Tibial nerve (tissue), 4 donors: ENCODE data around the gene ABHD16B.

ENCODE experiments used
- EP300 ChIP-seq, 2 donors: sonication (generic); formaldehyde crosslinking; IDR thresholded peaks; one replicate each; pipeline ENCODE4 v1.6.1; 2017; ENCODE audit warnings: antibody characterized with exemption in 2 of 2, mild to moderate bottlenecking in 1 of 2
- POLR2A ChIP-seq, 2 donors: fragments of 450-650 bp; IDR thresholded peaks; one replicate each; pipeline ENCODE4 v1.6.1; 2017; ENCODE audit warnings: antibody characterized with exemption in 2 of 2, mild to moderate bottlenecking in 2 of 2, moderate library complexity in 2 of 2
- TF ChIP-seq, protein P1 (sequence below), 5 experiments: fragments of 200-600 bp in 3 of 5; fragments of 450-650 bp in 2 of 5; sonication (generic) in 3 of 5; IDR thresholded peaks; one replicate each; pipeline ENCODE4 v1.5.1; 2016 to 2019; ENCODE audit warnings: antibody characterized with exemption in 5 of 5, mild to moderate bottlenecking in 3 of 5, moderate library complexity in 2 of 5

DNA sequence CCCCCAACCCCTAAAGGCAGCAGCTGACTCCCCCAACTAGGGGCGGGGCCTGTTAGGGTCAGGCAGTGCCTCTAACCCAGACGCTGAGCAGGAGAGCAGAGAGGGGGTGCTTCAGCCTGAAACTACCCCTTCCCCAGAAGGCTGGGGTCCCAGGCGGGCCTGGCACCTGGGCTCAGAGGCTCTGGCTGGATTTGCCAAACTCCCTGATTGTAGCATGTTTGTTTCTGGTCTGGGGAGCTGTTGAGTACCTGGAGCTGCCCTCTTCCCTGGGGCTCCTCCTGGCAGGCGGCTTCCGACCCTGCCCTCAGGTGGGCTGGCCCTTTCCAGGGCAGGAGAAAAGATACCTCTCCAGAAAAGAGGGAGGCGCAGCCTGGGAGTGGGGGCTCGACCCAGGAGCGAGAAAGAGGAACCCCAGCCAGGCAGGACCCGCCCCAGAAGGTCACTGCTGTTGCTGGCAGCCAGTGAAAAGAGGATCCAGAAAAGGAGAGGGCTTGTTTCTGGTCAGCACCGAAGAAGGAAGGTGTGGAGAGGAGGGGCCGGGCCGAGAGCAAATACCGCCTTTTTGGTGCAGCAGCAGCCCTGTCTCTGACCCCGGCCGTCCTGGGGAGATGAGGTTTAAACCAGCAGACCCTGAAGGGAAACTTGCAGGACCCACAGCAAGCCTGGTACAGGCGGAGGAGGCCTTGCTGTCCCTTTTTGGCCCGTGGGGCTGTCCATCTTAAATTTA lies 810 bp upstream of the ABHD16B start:
- TF ChIP-seq POLR2A (IDR thresholded peaks at IDR 0.05), result no peak
- TF ChIP-seq EP300 (IDR thresholded peaks at IDR 0.05), result no peak
- TF ChIP-seq, protein P1, sequence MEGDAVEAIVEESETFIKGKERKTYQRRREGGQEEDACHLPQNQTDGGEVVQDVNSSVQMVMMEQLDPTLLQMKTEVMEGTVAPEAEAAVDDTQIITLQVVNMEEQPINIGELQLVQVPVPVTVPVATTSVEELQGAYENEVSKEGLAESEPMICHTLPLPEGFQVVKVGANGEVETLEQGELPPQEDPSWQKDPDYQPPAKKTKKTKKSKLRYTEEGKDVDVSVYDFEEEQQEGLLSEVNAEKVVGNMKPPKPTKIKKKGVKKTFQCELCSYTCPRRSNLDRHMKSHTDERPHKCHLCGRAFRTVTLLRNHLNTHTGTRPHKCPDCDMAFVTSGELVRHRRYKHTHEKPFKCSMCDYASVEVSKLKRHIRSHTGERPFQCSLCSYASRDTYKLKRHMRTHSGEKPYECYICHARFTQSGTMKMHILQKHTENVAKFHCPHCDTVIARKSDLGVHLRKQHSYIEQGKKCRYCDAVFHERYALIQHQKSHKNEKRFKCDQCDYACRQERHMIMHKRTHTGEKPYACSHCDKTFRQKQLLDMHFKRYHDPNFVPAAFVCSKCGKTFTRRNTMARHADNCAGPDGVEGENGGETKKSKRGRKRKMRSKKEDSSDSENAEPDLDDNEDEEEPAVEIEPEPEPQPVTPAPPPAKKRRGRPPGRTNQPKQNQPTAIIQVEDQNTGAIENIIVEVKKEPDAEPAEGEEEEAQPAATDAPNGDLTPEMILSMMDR (IDR thresholded peaks at IDR 0.05), result no peak
